GM21529 (cell line): ENCODE results near the gene KRTAP2-1.
"Not testable (repeated sequence)": the region's sequence is repeated elsewhere in the genome, so short reads cannot be mapped to it uniquely, and the experiment has no call there.

ENCODE experiments used
- ATAC-seq: cut with Tn5 transposase; IDR thresholded peaks from one replicate; pipeline ENCODE4 v1.9.1; 2021; ENCODE audit not compliant: unreplicated experiment

The KRTAP2-1 gene

DNA sequence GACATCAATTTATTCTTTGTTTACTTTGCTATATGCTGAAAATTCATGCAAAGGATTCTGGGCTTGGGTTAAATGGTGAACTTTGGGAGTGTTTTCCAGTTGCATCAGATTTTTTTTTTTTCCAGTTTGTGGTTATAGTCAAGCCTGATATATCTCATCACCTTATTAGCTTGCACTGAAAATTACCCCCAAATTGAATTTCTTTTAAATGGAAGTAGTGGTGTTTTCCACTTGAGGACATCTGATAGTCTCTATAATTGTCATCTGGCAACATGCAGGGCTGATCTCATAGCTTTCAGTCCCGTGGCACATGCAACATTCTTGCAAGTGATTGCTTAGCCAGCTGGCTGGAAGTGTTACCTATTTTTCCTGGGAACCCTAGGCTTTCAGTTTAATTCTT is 33.5 kb downstream of the KRTAP2-1 start:
- ATAC-seq: no peak

DNA sequence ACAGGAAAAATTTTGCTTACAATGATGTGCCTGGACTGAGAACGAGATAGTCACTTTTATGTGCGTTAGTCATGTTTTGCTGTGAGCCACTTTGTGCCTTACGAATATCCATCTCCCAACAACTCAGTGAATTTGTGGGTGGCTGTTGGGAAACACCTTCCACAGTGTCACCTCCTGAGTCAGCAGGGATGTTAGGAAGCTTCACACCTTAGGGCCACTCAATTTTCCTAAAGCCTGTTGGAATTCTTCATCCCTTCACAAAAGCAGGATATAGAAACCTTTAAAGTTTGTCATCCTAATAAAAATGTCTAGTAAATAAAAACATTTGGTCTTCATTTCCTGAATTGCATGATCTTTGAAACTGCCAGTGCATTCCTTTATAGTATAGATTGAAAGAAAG is 33.9 kb downstream of the KRTAP2-1 start:
- ATAC-seq: no peak

DNA sequence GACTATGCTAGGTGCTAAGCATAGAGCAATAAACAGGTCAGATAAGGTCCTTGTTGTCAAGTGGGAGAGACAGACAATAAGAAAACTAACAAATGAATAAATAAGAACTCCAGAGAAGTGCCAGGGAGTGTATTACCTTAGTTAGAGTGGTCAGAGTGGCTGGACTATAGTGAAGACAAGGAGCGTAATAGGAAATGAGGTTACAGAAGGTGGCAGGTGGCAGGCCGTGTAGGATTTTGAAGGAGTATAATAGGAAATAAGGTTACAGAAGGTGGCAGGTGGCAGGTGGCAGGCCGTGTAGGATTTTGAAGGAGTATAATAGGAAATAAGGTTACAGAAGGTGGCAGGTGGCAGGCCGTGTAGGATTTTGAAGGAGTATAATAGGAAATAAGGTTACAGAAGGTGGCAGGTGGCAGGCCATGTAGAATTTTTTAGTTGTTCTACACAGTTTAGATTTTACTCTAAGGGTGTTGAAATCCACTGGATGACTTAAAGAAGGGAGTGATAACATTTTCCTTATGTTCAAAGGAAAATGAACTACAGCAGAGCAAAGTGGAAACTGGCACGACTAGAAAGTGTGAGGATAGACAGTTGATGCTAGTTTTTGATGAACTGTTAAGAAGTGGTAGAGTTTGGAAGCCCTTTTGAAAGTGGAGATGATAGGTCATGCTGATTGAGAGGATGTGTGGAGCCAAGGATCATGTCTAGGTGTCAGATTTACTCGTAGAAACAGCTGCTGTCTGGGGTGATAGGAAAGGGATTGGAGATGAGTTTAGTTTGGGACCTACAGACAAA is 34.6 kb downstream of the KRTAP2-1 start:
- no peak for ATAC-seq

DNA sequence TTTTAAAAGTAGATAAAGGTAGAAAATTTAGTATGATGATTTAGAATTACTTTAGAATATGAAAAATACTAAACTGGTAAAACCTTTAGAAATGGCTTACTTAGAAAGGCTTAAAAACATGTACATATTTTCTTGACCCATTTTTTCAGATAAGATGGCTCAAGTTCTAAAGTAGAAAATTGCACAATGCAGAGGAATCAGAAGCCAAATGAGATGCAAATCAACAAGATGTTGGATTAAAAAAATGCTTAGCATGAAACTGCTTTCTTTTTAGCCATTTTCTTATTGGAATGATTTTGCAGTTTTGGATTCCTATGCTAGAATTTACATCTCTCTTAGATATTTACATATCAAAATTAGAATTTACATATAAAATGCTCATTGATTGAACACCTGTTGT is 36.7 kb downstream of the KRTAP2-1 start:
- no peak for ATAC-seq

DNA sequence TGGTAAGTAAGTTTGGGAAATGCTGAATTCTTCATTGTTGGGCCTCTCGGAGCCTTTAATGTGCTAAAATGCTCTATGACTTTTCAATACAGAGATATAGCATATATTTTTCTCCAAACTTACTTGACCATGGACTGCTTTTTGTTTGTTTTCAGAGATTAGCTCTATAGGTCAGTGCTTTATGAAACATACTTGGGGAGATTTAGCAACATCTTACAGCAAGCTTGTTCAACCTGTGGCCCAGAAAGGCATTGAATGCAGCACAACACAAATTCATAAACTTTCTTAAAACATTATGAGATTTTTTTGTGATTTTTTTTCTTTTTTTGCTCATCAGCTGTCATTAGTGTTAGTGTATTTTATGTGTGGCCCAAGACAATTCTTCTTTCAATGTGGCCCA is 37.2 kb downstream of the KRTAP2-1 start:
- no peak for ATAC-seq

DNA sequence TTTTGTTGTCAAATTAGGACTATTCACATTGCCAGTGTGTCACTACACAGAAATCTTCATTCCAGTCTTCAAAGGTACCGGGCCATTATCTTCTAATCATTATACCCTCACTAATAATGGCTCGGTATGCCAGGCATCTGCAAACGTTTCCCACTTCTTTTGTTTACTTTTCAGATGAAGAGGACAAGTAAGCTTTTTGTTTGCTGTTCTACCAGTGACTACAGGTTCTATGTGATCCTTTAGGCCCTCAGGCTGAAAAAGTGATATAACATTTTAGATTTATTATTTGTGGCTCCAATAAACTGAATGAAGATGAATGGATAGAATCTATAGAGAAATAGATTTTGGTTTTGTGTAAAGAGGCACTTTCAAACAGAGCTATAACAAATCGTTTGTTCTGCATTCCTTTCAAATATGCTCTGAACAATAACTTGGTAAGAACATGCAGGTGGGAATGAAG is 37.8 kb downstream of the KRTAP2-1 start:
- ATAC-seq: no peak

DNA sequence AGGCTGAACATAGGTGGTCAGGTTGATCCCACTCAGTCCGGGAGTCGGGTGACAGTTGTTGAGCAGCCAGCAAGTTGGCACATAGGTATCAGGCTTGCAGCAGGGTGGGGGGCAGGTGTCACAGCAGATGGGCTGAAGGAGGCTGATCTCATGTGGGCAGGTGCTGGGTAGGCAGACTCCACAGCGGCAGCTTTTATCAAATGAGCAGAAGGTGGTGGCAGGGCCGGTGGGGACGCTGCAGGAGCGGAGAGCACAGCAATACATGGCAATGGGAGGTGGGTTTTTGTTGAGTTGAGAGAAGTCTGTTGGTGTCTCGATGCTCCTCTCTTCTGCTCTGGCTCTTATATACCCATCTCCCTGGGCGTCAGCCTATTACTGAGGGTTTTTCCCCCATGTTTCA is 38.3 kb downstream of the KRTAP2-1 start, which contains the start of gene KRTAP3-1:
KRTAP3-1 (minus strand) TSS at position 318 of the 400 bp plus-strand sequence; CDS start at position 264, 54 bp downstream.
- no peak for ATAC-seq

DNA sequence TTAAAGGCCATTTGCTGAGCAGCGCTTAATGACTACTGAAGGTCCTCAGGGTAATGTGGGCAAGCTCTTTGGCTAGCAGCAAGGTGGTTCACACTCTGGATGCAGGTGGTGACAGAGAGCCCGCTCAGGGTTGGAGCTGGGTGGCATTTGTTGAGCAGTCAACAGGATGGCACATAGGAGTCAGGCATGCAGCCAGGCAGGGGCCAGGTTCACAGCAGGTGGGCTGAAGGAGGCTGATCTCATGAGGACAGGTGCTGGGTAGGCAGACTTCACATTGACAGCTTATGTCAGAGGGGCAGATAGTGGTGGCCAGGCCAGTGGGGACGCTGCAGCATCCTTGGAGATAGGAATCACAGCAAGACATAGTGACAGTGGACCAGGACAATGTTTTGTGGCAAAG is 42.7 kb downstream of the KRTAP2-1 start:
- ATAC-seq: no peak

DNA sequence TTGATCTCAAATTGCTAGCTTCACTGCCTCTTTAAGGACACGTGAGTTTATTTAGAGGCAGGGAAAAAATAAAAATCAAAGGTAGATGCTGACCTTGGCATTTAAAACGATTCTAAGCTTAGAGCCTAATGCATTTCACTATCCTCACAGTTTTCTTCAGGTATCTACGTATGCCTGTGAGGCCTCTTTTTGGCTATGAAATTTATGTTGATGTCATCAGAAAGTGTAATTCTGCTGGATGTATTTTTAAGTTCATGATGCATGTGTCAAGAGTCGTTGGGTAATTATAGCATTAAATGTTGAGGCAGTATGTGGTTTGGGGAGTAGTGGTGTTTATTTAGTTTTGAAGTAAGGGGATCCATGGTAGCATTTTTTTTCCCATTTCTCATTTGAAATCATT is 43.2 kb downstream of the KRTAP2-1 start:
- no peak for ATAC-seq

DNA sequence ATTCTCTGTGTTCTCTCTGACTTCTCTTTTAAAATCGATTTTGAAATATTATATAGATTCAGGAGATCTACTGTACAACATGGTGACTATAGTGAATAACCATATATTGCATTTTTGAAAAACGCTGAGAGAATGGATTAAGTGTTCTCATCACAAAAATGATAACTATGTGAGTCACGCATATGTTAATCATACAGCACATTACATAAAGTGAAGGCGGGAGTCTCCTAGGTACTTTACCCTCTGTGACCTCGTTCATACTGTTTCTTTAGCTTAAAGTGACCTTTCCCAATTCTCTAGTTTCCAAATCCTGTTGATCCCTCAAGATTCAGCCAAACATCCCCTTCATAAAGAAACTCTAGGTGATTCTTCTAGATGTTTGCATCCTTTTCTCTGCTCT is 44.3 kb downstream of the KRTAP2-1 start:
- ATAC-seq: no peak

DNA sequence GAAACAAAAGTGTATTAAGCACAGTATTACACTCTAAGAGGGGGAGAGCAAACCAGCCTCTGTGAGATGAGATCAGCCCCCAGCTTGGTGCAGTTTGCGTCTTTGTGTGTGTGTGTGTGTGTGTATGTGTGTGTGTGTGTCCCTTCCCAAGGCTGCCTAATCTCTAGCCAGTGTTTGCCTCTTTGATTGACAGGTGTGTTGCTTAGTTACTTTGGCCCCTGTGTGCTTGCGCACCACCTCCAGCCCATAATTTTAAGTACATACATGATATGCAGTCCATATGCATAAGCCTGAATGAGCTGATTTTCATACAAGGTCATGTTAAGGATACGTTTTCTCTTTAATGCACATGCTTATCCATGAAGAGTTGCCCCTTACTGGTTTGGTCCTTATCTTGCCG is 45.3 kb downstream of the KRTAP2-1 start:
- ATAC-seq: no peak

DNA sequence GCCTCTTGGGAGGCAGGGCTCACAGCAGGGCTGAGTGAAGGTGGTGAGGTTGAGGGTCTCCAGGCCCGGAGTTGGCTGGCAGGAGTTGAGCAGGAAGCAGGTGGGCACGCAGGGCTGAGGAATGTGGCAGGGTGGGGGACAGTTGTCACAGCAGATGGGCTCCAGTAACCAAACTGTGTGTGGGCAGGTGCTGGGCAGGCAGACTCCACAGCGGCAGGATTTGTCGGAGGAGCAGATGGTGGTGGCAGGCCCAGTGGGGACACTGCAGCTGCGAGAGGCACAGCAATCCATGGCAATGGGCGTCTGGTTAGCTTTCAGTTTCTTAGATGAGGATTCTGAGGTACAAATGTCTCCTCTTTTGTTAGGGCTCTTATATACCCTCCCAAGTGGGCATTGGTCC is 47.6 kb downstream of the KRTAP2-1 start, which contains the start of gene KRTAP3-2:
KRTAP3-2 (minus strand) TSS at position 344 of the 400 bp plus-strand sequence; CDS start at position 291, 53 bp downstream.
- not testable (repeated sequence) for ATAC-seq

DNA sequence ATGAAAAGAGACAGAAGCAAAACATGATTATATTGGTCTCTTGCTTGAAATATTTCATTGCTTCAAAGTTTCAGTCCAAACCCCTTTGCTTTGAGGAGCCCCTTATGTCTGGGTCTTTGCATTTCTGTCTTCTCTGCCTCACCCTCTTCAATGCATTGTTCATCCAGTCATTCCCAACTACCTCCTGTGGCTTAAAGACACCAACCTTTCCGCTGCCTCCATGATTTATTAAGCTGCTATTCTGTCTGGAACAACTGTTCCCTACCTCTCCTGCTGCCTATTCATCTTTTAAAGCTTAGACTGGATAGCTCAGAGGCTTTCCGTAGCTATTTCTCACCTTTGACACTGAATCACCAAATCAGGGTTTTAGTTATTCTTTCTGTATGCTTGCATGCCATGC is 49.8 kb downstream of the KRTAP2-1 start:
- ATAC-seq: no peak

DNA sequence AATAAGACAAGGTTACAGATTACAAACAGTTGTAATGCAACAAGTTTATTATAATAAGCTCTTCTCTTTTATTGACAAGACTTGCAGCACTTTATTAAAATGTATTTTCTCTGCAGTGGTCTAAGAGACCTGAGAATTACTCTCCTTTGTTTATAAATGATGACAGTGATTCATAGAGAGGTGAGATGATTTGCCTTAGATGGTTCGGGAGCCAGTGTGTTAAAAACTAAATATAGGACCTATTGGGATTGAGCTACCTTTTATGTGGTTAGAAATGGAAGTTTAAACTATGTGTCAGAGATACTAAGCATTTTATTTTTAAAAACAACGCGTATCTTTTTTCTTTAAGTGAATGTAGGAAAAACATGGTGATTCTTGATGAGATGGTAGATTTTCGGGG is 50.3 kb downstream of the KRTAP2-1 start:
- no peak for ATAC-seq
